Type B pancreatic cell (in vitro differentiated cells): ENCODE results near the gene DRICH1. TPM values are rescaled to one million over a fixed set of nuclear protein-coding genes. Genes with fewer than 3 reads are reported as not detected.
"Not testable (repeated sequence)": the region's sequence is repeated elsewhere in the genome, so short reads cannot be mapped to it uniquely, and the experiment has no call there.

Experiments
- DNase-seq: peaks from one replicate; pipeline ENCODE4 v3.0.0; 2021; ENCODE audit warnings: mixed read lengths; ENCODE audit not compliant: unreplicated experiment; ENCODE audit errors: extremely low spot score
- H3K27ac Mint-ChIP-seq: 2 replicates; pipeline ENCODE4 v1.8.0; 2021; ENCODE audit warnings: mild to moderate bottlenecking, mixed read lengths
- H3K27me3 Mint-ChIP-seq: 2 replicates; pipeline ENCODE4 v1.8.0; 2021; ENCODE audit warnings: mixed read lengths
- H3K36me3 Mint-ChIP-seq: 2 replicates; pipeline ENCODE4 v1.8.0; 2021; ENCODE audit warnings: mixed read lengths
- H3K4me1 Mint-ChIP-seq: one replicate; pipeline ENCODE4 v1.8.0; 2021; ENCODE audit warnings: mixed read lengths; ENCODE audit not compliant: unreplicated experiment
- H3K4me3 Mint-ChIP-seq: 2 replicates; pipeline ENCODE4 v1.8.0; 2021; ENCODE audit warnings: mild to moderate bottlenecking, mixed read lengths
- H3K9me3 Mint-ChIP-seq: 2 replicates; pipeline ENCODE4 v1.8.0; 2021; ENCODE audit warnings: mixed read lengths
- CTCF ChIP-seq: fragments of 200-600 bp; sonication (generic); conservative IDR thresholded peaks from 2 replicates; pipeline ENCODE4 v1.5.0; 2021; ENCODE audit warnings: antibody characterized with exemption, mild to moderate bottlenecking
- total RNA-seq: library from RNA; stranded (reverse); gene quantifications from 2 replicates; pipeline ENCODE4 v1.2.1, GENCODE V29; 2021; ENCODE audit warnings: low replicate concordance

The DRICH1 gene
- total RNA-seq, 1 donor from 2014 or later: 0.43 TPM

DNA sequence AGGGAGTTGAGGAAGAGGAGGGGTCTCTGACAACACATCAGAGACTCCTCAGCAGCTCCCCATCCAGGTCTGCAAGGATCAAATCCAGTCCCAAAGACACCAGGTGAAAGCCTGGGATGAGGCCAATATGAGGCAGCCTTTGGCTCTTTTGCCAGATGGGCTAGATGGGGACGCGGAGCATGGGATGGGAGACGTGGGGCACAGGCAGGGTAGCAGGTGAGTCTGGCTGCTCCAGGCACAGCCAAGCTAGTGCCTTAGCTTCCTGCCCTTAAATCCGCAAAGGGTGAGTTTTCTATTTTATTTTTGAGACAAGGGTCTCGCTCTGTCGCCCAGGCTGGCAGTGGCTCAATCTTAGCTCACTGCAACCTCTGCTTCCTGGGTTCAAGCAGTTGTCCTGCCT lies 19.6 kb upstream of the DRICH1 start:
- Mint-ChIP-seq H3K27me3 (no peaks in the 10 kb centered on the region), H3K9me3 (no peaks in the 10 kb centered on the region), H3K27ac (no peak overlapping the region), H3K4me1 (no peaks in the 10 kb centered on the region), H3K4me3 (no peak overlapping the region), H3K36me3 (peaks cover 3% of the 10 kb centered on the region)
- TF ChIP-seq CTCF: no peak
- no peak for DNase-seq

GRCh38 chr22:23649071-23649501 lies 17.0 kb upstream of the DRICH1 start:
- no peak for TF ChIP-seq CTCF
- Mint-ChIP-seq H3K9me3 (no peaks in the 10 kb centered on the region), H3K4me3 (no peak overlapping the region), H3K4me1 (no peaks in the 10 kb centered on the region), H3K27ac (no peak overlapping the region), H3K36me3 (peaks cover 5% of the 10 kb centered on the region), H3K27me3 (no peaks in the 10 kb centered on the region)
- DNase-seq: no peak

GRCh38 chr22:23646526-23646925 lies 14.4 kb upstream of the DRICH1 start:
- not testable (repeated sequence) for H3K27ac Mint-ChIP-seq, H3K27me3 Mint-ChIP-seq, H3K4me3 Mint-ChIP-seq, H3K4me1 Mint-ChIP-seq, H3K9me3 Mint-ChIP-seq, H3K36me3 Mint-ChIP-seq, DNase-seq

DNA sequence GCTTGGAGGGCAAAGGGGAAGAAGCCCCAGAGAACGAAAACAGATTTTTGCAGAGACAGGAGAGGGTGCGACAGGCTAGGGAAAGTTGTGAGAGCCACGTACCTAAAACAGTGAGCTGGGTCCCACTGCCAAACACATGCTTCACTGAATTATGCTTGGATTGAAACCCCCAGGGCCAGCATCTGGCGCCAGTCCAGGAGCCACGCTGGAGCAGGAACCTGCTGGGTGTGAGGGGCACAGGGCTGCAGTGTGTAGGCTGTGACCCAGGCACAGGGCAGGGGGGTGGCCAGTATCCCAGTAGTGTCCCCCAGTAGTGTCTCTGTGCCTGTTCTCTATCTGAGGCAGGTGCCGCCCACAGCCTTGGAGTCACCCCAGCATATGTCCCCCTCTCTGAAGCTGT lies 8.1 kb upstream of the DRICH1 start:
- H3K27me3 Mint-ChIP-seq: not testable (repeated sequence)

GRCh38 chr22:23639661-23640060 lies 7.5 kb upstream of the DRICH1 start:
- no peak for TF ChIP-seq CTCF
- Mint-ChIP-seq H3K4me1 (no peaks in the 10 kb centered on the region), H3K9me3 (no peaks in the 10 kb centered on the region), H3K27me3 (no peaks in the 10 kb centered on the region), H3K4me3 (no peak overlapping the region), H3K36me3 (peaks cover 10% of the 10 kb centered on the region), H3K27ac (no peak overlapping the region)
- DNase-seq: no peak

More for the DNA sequence above, 8.1 kb upstream of the DRICH1 start:
- H3K27ac Mint-ChIP-seq, H3K4me1 Mint-ChIP-seq, H3K4me3 Mint-ChIP-seq, H3K9me3 Mint-ChIP-seq, DNase-seq: not testable (repeated sequence)
- H3K36me3 Mint-ChIP-seq: peaks cover 11% of the 10 kb centered on the region

DNA sequence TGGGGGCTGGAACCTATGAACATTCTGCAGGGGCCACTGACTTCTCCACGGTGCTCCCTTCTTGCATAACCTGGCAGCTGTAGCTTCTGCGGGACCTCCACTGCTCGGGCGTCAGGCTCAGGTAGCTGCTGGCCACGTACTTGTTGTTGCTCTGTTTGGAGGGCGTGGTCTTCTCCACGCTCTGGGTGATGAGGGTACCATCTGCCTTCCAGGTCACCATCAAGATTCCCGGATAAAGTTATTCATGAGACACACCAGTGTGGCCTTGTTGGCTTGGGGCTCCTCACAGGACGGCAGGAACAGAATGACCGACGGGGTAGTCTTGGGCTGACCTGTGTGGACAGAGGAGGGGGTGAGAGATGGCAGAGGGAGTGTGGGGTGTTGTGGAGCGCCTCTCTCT lies 6.5 kb upstream of the DRICH1 start:
- H3K9me3 Mint-ChIP-seq: no peaks in the 10 kb centered on the region
- H3K27ac Mint-ChIP-seq: no peak overlapping the region
- H3K27me3 Mint-ChIP-seq: no peaks in the 10 kb centered on the region

DNA sequence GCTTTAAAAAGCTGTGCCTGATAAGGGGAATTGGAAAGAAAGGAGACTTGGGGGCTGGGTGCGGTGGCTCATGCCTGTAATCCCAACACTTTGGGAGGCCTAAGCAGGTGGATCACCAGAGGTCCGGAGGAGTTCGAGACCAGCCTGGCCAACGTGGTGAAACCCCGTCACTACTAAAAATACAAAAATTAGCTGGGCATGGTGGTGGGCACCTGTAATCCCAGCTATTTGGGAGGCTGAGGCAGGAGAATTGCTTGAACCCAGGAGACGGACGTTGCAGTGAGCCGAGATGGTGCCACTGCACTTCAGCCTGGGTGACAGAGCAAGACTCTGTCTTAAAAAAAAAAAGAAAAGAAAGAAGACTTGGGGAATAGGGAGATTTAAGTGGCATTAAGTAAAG lies 3.2 kb upstream of the DRICH1 start:
- not testable (repeated sequence) for H3K36me3 Mint-ChIP-seq, H3K9me3 Mint-ChIP-seq

More for the DNA sequence above, 6.5 kb upstream of the DRICH1 start:
- peaks cover 7% of the 10 kb centered on the region for H3K36me3 Mint-ChIP-seq
- no peaks in the 10 kb centered on the region for H3K4me1 Mint-ChIP-seq
- no peak for DNase-seq
- TF ChIP-seq CTCF: no peak
- H3K4me3 Mint-ChIP-seq: no peak overlapping the region

DNA sequence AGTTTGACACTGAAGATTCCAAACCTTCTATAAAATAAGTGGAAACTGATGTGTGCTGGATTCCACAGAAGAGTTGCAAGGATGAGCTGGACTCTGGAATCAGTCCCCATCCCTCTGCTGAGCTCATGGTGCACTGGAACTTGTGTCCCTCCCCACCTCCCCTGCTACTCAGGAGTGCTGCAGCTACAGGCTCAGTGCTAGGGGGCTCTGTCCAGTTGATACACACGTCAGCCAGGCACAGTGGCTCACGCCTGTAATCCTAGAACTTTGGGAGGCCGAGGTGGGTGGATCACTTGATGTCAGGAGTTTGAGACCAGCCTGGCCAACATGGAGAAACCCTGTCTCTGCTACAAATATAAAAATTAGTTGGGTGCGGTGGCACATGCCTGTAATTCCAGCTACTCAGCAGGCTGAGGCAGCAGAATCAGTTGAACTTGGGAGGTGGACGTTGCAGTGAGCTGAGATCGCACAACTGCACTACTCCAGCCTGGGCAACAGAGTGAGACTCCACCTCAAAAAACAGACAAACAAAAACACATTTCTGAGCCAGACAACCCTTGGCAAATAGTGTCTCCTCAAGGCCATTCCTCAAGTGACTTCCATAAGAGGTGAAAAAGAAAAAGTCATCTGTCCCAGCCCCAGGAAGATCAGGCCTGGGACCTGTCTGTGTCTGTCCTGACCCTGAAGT lies 3.9 kb downstream of the DRICH1 start:
- not testable (repeated sequence) for H3K4me1 Mint-ChIP-seq, H3K27ac Mint-ChIP-seq, H3K27me3 Mint-ChIP-seq, H3K36me3 Mint-ChIP-seq, H3K9me3 Mint-ChIP-seq, DNase-seq, H3K4me3 Mint-ChIP-seq

More for the DNA sequence above, 3.2 kb upstream of the DRICH1 start:
- not testable (repeated sequence) for DNase-seq, H3K27me3 Mint-ChIP-seq, H3K4me3 Mint-ChIP-seq, H3K27ac Mint-ChIP-seq, H3K4me1 Mint-ChIP-seq
